ENCODE data around the gene SRI. TPM values are rescaled to one million over a fixed set of nuclear protein-coding genes. Genes with fewer than 3 reads are reported as not detected.

SRI gene
- total RNA-seq, 4 donors from 2014 or later: 44.5 to 76.6 (median 62.6) TPM

- TF ChIP-seq, protein P1, sequence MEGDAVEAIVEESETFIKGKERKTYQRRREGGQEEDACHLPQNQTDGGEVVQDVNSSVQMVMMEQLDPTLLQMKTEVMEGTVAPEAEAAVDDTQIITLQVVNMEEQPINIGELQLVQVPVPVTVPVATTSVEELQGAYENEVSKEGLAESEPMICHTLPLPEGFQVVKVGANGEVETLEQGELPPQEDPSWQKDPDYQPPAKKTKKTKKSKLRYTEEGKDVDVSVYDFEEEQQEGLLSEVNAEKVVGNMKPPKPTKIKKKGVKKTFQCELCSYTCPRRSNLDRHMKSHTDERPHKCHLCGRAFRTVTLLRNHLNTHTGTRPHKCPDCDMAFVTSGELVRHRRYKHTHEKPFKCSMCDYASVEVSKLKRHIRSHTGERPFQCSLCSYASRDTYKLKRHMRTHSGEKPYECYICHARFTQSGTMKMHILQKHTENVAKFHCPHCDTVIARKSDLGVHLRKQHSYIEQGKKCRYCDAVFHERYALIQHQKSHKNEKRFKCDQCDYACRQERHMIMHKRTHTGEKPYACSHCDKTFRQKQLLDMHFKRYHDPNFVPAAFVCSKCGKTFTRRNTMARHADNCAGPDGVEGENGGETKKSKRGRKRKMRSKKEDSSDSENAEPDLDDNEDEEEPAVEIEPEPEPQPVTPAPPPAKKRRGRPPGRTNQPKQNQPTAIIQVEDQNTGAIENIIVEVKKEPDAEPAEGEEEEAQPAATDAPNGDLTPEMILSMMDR (IDR thresholded peaks at IDR 0.05): no peak
- TF ChIP-seq POLR2A (IDR thresholded peaks at IDR 0.05): no peak
- 14 to 55% methylated on average over 1 of the region's 1 CpG for WGBS, 2 donors
Observed at GRCh38 chr7:88217675-88218428, 2.0 kb downstream of the SRI start.

GRCh38 chr7:88216276-88216675, 3.6 kb downstream of the SRI start:
- Histone ChIP-seq H3K9me3 (no peaks in the 10 kb centered on the region), H3K27me3 (no peaks in the 10 kb centered on the region), H3K4me1 (peaks cover 4 to 35% (median 4%) of the 10 kb centered on the region in 3 donors), H3K36me3 (peaks cover 0 to 56% (median 5%) of the 10 kb centered on the region in 3 donors), H3K27ac (no peak overlapping the region), H3K4me3 (no peak overlapping the region)
- TF ChIP-seq, protein P1 (IDR thresholded peaks at IDR 0.05): no peak
- no peak for TF ChIP-seq POLR2A (IDR thresholded peaks at IDR 0.05)
- intact Hi-C loops (cut with DNase I): no loop called here
- no peak for DNase-seq

More at GRCh38 chr7:88217675-88218428, 2.0 kb downstream of the SRI start:
- Histone ChIP-seq H3K36me3 (peaks cover 0 to 41% (median 5%) of the 10 kb centered on the region in 3 donors), H3K27ac (peak overlapping the region in 2 of 4 donors; percentile 89 to 91), H3K27me3 (no peaks in the 10 kb centered on the region), H3K4me1 (peaks cover 4 to 35% (median 4%) of the 10 kb centered on the region in 3 donors), H3K9me3 (no peaks in the 10 kb centered on the region), H3K4me3 (peak overlapping the region in 2 of 4 donors; percentile 95 to 96)
- intact Hi-C loops (cut with DNase I): no loop called here
- no peak for DNase-seq

- intact Hi-C loops (cut with DNase I): no loop called here
- no peaks in the 10 kb centered on the region for H3K9me3 ChIP-seq
- WGBS, 2 donors: 67 to 69% methylated on average over 2 of the region's 2 CpGs
- TF ChIP-seq, protein P1 (IDR thresholded peaks at IDR 0.05): no peak
- TF ChIP-seq POLR2A (IDR thresholded peaks at IDR 0.05): no peak
- H3K27me3 ChIP-seq: no peaks in the 10 kb centered on the region
- H3K4me3 ChIP-seq: no peak overlapping the region
- DNase-seq: no peak
- peaks cover 0 to 66% (median 5%) of the 10 kb centered on the region in 3 donors for H3K36me3 ChIP-seq
- H3K27ac ChIP-seq: no peak overlapping the region
- H3K4me1 ChIP-seq: peaks cover 4 to 28% (median 4%) of the 10 kb centered on the region in 3 donors
Observed at GRCh38 chr7:88215295-88215694, 4.5 kb downstream of the SRI start.

DNA sequence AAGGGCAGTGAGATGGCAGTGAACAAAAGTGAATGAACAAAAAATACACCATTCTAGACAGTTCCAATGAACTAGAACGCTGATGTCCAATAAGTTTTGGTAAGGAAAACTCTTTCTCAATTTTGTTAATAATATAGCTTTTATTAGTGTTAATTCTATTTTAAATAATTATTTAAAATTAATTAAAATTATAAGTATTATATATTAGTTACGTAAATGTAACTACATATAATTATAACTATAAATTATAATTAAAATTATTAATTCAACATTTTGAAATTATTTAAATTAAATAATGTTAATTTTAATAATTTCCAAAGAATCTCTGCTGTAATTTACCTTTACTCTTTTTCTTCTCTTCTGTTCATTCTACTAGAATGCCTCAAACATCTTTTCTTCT, 5.4 kb downstream of the SRI start:
- peaks cover 4 to 28% (median 4%) of the 10 kb centered on the region in 3 donors for H3K4me1 ChIP-seq
- H3K36me3 ChIP-seq: peaks cover 0 to 74% (median 8%) of the 10 kb centered on the region in 3 donors
- DNase-seq: no peak
- TF ChIP-seq, protein P1 (IDR thresholded peaks at IDR 0.05): no peak
- TF ChIP-seq POLR2A (IDR thresholded peaks at IDR 0.05): no peak
- no peaks in the 10 kb centered on the region for H3K27me3 ChIP-seq
- H3K9me3 ChIP-seq: no peaks in the 10 kb centered on the region
- no peak overlapping the region for H3K4me3 ChIP-seq
- intact Hi-C loops (cut with DNase I): no loop called here
- 95 to 96% methylated on average over 2 of the region's 2 CpGs for WGBS, 2 donors
- no peak overlapping the region for H3K27ac ChIP-seq

DNA sequence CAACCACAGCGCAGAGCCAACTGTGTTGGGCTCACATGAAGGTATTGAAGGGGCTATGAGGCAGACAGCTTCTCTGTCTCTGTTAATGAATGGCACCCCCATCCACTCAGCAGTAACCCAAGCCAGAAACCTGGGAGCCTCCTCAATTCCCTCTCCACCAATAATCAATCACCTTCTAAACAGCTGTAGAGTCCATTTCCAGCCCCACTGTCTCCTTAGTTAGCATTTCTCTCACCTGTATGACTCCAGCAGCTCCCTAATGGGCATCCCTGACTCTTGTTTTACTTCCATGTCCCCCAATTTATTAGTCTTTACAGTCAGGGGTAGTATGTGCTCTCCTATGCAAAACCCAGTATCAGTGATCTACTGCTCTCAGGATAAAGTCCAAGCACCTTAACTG, 6.9 kb downstream of the SRI start:
- Histone ChIP-seq H3K27ac (no peak overlapping the region), H3K4me3 (no peak overlapping the region), H3K27me3 (no peaks in the 10 kb centered on the region), H3K4me1 (peaks cover 1 to 15% (median 4%) of the 10 kb centered on the region in 3 donors), H3K9me3 (no peaks in the 10 kb centered on the region), H3K36me3 (peaks cover 0 to 90% (median 24%) of the 10 kb centered on the region in 3 donors)
- TF ChIP-seq, protein P1 (IDR thresholded peaks at IDR 0.05): no peak
- no peak for TF ChIP-seq POLR2A (IDR thresholded peaks at IDR 0.05)
- DNase-seq: no peak
- 50 to 86% methylated on average over 1 of the region's 1 CpG for WGBS, 2 donors
- intact Hi-C loops (cut with DNase I): no loop called here

Data from esophagus squamous epithelium (tissue), 5 donors.